Mesenchymal stem cell (in vitro differentiated cells and primary cell): ENCODE measurements around the gene GUCY2D.
"Not testable (repeated sequence)": the region's sequence is repeated elsewhere in the genome, so short reads cannot be mapped to it uniquely, and the experiment has no call there.

ENCODE experiments used
- DNase-seq: peaks from one replicate; pipeline ENCODE4 v3.0.0-alpha.2; 2013
- H2AFZ ChIP-seq: one replicate; pipeline ENCODE4 v1.6.1; 2013; ENCODE audit warnings: low read depth, mild to moderate bottlenecking, control low read depth, inconsistent platforms, low read length, moderate library complexity
- H2AK5ac ChIP-seq: 2 replicates; pipeline ENCODE4 v1.6.1; 2013; ENCODE audit warnings: low read length, moderate library complexity, mild to moderate bottlenecking, inconsistent platforms; ENCODE audit not compliant: severe bottlenecking
- H2BK120ac ChIP-seq: one replicate; pipeline ENCODE4 v1.6.1; 2013; ENCODE audit warnings: low read depth, mild to moderate bottlenecking, inconsistent platforms, low read length, moderate library complexity
- H2BK12ac ChIP-seq, 2 experiments: one replicate each; pipeline ENCODE4 v1.6.1; 2013; ENCODE audit warnings: inconsistent platforms in 2 of 2, low read length in 2 of 2, mild to moderate bottlenecking in 2 of 2, moderate library complexity in 2 of 2, control low read depth in 1 of 2
- H2BK15ac ChIP-seq: one replicate; pipeline ENCODE4 v1.6.1; 2013; ENCODE audit warnings: mild to moderate bottlenecking, low read depth, inconsistent platforms; ENCODE audit not compliant: poor library complexity, severe bottlenecking
- H2BK5ac ChIP-seq: 2 replicates; pipeline ENCODE4 v1.6.1; 2013; ENCODE audit warnings: low read depth, mild to moderate bottlenecking, low read length, control low read depth, inconsistent platforms; ENCODE audit not compliant: poor library complexity, severe bottlenecking
- H3K14ac ChIP-seq, 2 experiments: one replicate each; pipeline ENCODE4 v1.6.1; 2013; ENCODE audit warnings: inconsistent platforms in 2 of 2, low read length in 2 of 2, control low read depth in 1 of 2, mild to moderate bottlenecking in 1 of 2, moderate library complexity in 1 of 2
- H3K18ac ChIP-seq, 2 experiments: one replicate each; pipeline ENCODE4 v1.6.1; 2013; ENCODE audit warnings: inconsistent platforms in 2 of 2, low read length in 2 of 2, control low read depth in 1 of 2, low read depth in 1 of 2, mild to moderate bottlenecking in 1 of 2
- H3K23ac ChIP-seq, 2 experiments: one replicate each; pipeline ENCODE4 v1.6.1; 2013; ENCODE audit warnings: inconsistent platforms in 2 of 2, low read length in 2 of 2, mild to moderate bottlenecking in 2 of 2, moderate library complexity in 2 of 2, control low read depth in 1 of 2
- H3K27ac ChIP-seq: 2 replicates; pipeline ENCODE4 v1.5.1; 2013; ENCODE audit warnings: mild to moderate bottlenecking, moderate library complexity, low read length, control low read depth, inconsistent platforms; ENCODE audit not compliant: poor library complexity, severe bottlenecking
- H3K27me3 ChIP-seq, 2 experiments: 2 replicates each; pipeline versions ENCODE4 v1.6.1 to v1.7.0; 2013; ENCODE audit warnings: low read length in 2 of 2, mild to moderate bottlenecking in 2 of 2, moderate library complexity in 2 of 2, control low read depth in 1 of 2, inconsistent platforms in 1 of 2; ENCODE audit not compliant: control insufficient read depth in 1 of 2, insufficient read depth in 1 of 2
- H3K36me3 ChIP-seq, 2 experiments: 2 replicates each; pipeline versions ENCODE4 v1.6.1 to v1.7.0; 2013; ENCODE audit warnings: low read length in 2 of 2, control low read depth in 1 of 2, inconsistent platforms in 1 of 2, low read depth in 1 of 2, mild to moderate bottlenecking in 1 of 2; ENCODE audit not compliant: insufficient read depth in 2 of 2, control insufficient read depth in 1 of 2
- H3K4ac ChIP-seq, 2 experiments: one replicate each; pipeline ENCODE4 v1.6.1; 2013; ENCODE audit warnings: inconsistent platforms in 2 of 2, low read length in 2 of 2, mild to moderate bottlenecking in 2 of 2, moderate library complexity in 2 of 2, control low read depth in 1 of 2, low read depth in 1 of 2
- H3K4me1 ChIP-seq: 2 replicates; pipeline ENCODE4 v1.6.1; 2013; ENCODE audit warnings: low read depth, low read length, control low read depth; ENCODE audit not compliant: control insufficient read depth, insufficient read depth
- H3K4me2 ChIP-seq: 2 replicates; pipeline ENCODE4 v1.6.1; 2013; ENCODE audit warnings: low read length, mild to moderate bottlenecking, inconsistent platforms; ENCODE audit not compliant: poor library complexity, severe bottlenecking
- H3K4me3 ChIP-seq, 2 experiments: 2 replicates each; pipeline versions ENCODE4 v1.5.1 to v1.7.0; 2013; ENCODE audit warnings: low read length in 2 of 2, mild to moderate bottlenecking in 2 of 2, control low read depth in 1 of 2, low read depth in 1 of 2; ENCODE audit not compliant: insufficient read depth in 1 of 2
- H3K79me1 ChIP-seq: replicated peaks from 2 replicates; pipeline ENCODE4 v1.6.1; 2013; ENCODE audit warnings: mild to moderate bottlenecking, control low read depth, low read length, inconsistent platforms; ENCODE audit not compliant: poor library complexity, severe bottlenecking
- H3K9ac ChIP-seq: 2 replicates; pipeline ENCODE4 v1.7.0; 2013; ENCODE audit warnings: mild to moderate bottlenecking, low read length, moderate library complexity
- H3K9me3 ChIP-seq: 2 replicates; pipeline ENCODE4 v1.7.0; 2013; ENCODE audit warnings: mild to moderate bottlenecking, low read length; ENCODE audit not compliant: control insufficient read depth
- H4K8ac ChIP-seq: one replicate; pipeline ENCODE4 v1.6.1; 2013; ENCODE audit warnings: inconsistent platforms, mild to moderate bottlenecking, low read length, moderate library complexity
- H4K91ac ChIP-seq: one replicate; pipeline ENCODE4 v1.6.1; 2013; ENCODE audit warnings: mild to moderate bottlenecking, low read length, inconsistent platforms
- WGBS: methylation state at CpG from one replicate; pipeline ENCODE4 v1.1.7; 2013; ENCODE audit warnings: mixed read lengths; 5-methylcytosine and 5-hydroxymethylcytosine counted together

The GUCY2D gene

DNA sequence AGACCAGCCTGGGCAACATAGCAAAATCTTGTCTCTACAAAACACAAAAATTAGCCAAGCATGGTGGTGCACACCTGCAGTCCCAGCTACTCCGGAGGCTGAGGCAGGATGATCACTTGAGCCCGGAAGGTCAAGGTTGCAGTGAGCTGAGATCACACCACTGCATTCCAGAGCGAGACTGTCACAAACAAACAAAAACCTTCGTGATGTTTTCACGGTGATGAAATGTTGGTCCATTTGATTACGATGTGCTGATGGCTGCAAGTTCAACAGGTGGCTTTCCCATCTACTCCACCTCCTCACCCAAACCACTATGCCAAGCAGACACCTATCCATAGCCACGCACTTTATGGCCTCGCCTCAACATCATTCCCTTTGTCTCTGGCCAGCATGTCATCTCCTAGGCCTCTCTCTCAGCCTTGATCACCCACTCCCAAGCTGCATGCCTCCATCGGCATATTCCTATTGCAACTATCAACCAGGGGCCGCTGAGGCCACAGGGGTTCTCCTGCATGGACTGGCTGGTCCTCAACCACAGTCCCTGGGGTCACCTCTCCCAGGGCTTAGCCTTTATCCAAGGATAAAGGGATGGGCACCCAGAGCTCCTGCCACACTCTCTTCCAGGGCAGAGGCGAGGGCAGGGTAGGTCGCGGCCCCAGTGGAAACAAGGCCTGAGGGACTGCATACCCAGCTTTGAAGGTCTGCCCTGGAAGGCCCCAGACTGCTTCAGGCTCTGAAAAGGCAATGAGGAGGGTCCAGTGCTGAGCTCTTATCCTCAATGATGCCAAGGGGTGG, 19.3 kb downstream of the GUCY2D start:
- no peak overlapping the region for H4K91ac ChIP-seq
- H3K27me3 ChIP-seq, result peaks cover 17 to 34% of the 10 kb centered on the region in 2 experiments
- WGBS, result 84% methylated on average over 13 of the region's 13 CpGs
- no peaks in the 10 kb centered on the region for H3K9me3 ChIP-seq
- H2BK15ac ChIP-seq, result no peak overlapping the region
- H4K8ac ChIP-seq, result no peak overlapping the region
- no peak overlapping the region for H3K4me2 ChIP-seq
- DNase-seq, result no peak
- H2AFZ ChIP-seq, result no peak overlapping the region
- no peak overlapping the region for H2BK12ac ChIP-seq
- no peaks in the 10 kb centered on the region for H3K36me3 ChIP-seq
- H3K4ac ChIP-seq, result no peak overlapping the region
- H3K23ac ChIP-seq, result no peak overlapping the region
- no peak overlapping the region for H2AK5ac ChIP-seq
- H3K27ac ChIP-seq, result no peak overlapping the region
- no peak overlapping the region for H3K4me3 ChIP-seq
- no peaks in the 10 kb centered on the region for H3K79me1 ChIP-seq
- H2BK120ac ChIP-seq, result no peak overlapping the region
- peaks cover 3% of the 10 kb centered on the region for H3K4me1 ChIP-seq
- H2BK5ac ChIP-seq, result no peak overlapping the region
- no peak overlapping the region for H3K18ac ChIP-seq
- H3K9ac ChIP-seq, result no peak overlapping the region
- H3K14ac ChIP-seq, result no peak overlapping the region

GRCh38 chr17:8022360-8023003, 20.1 kb downstream of the GUCY2D start:
- 90% methylated on average over 4 of the region's 4 CpGs for WGBS
- H4K91ac ChIP-seq, result no peak overlapping the region
- no peak overlapping the region for H3K4me3 ChIP-seq

GRCh38 chr17:8024161-8024560, 21.7 kb downstream of the GUCY2D start:
- not testable (repeated sequence) for H3K23ac ChIP-seq, H3K36me3 ChIP-seq, H3K4me2 ChIP-seq, H3K79me1 ChIP-seq, H3K9ac ChIP-seq, H3K9me3 ChIP-seq, H2BK15ac ChIP-seq, H2BK12ac ChIP-seq, H3K4me3 ChIP-seq, H3K4ac ChIP-seq, H2BK120ac ChIP-seq, H4K91ac ChIP-seq, H3K4me1 ChIP-seq, H4K8ac ChIP-seq, H3K27ac ChIP-seq, H2AK5ac ChIP-seq, H2AFZ ChIP-seq, H3K18ac ChIP-seq, H2BK5ac ChIP-seq, H3K14ac ChIP-seq
- peak; percentile 30 for DNase-seq
- WGBS, result 100% methylated on average over 1 of the region's 6 CpGs
- peaks cover 38 to 39% of the 10 kb centered on the region in 2 experiments for H3K27me3 ChIP-seq

More at GRCh38 chr17:8022360-8023003, 20.1 kb downstream of the GUCY2D start:
- Histone ChIP-seq H3K36me3 (no peaks in the 10 kb centered on the region), H2AFZ (no peak overlapping the region), H2BK15ac (no peak overlapping the region), H3K14ac (no peak overlapping the region), H3K4ac (no peak overlapping the region), H3K4me2 (no peak overlapping the region), H2AK5ac (no peak overlapping the region), H2BK5ac (no peak overlapping the region), H3K23ac (no peak overlapping the region), H2BK12ac (no peak overlapping the region), H3K27me3 (peaks cover 22 to 34% of the 10 kb centered on the region in 2 experiments), H3K79me1 (no peaks in the 10 kb centered on the region), H4K8ac (no peak overlapping the region), H3K9me3 (no peaks in the 10 kb centered on the region), H3K4me1 (peaks cover 3% of the 10 kb centered on the region), H2BK120ac (no peak overlapping the region), H3K27ac (no peak overlapping the region), H3K18ac (no peak overlapping the region), H3K9ac (no peak overlapping the region)
- peak; percentile 32 for DNase-seq

DNA sequence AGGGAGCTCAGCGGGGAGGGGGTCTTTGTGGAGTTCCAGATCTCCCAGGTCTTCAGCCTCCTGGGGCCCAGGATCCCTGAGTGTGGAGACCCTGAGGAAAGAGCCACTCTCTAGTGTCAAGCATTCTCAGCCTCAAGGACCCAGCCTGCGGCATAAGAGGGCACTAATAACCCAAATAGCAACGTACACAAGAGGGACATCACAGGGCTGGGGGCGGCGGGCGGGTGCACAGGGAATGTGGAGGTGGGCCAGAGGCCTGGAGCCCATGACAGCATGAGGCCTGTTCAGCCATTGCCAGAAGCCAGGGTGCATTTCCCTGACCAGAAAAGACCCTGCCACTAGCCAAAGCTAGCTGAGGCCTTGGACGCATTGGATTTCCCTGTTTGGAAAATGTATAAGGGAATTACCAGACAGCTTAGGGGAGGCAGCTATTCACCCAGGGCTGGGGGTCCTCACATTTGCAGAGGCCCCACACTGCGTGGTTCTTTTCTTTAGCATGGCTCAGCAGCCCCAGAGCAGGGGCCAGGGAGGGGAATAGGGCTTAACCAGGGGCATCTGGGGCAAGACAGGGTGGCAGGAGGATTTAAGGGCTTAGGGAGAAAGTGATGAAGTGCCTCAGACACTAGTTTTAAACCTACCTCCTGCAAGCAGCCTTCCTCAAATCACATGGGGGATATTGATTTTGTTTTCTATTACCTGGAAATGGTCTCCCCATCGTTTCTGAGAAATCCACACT, 22.9 kb downstream of the GUCY2D start:
- 75% methylated on average over 9 of the region's 9 CpGs for WGBS
- Histone ChIP-seq H3K23ac (no peak overlapping the region), H4K91ac (no peak overlapping the region)

More for the DNA sequence above, 22.9 kb downstream of the GUCY2D start:
- Histone ChIP-seq H3K18ac (no peak overlapping the region), H3K4me1 (peaks cover 3% of the 10 kb centered on the region), H3K9ac (no peak overlapping the region), H3K79me1 (no peaks in the 10 kb centered on the region), H3K4me2 (no peak overlapping the region), H3K4me3 (no peak overlapping the region), H2BK5ac (no peak overlapping the region), H3K4ac (no peak overlapping the region), H4K8ac (no peak overlapping the region), H3K36me3 (no peaks in the 10 kb centered on the region), H3K27me3 (peaks cover 35 to 41% of the 10 kb centered on the region in 2 experiments), H3K14ac (no peak overlapping the region), H2BK12ac (no peak overlapping the region), H3K9me3 (no peaks in the 10 kb centered on the region), H2AFZ (no peak overlapping the region), H2BK15ac (no peak overlapping the region), H2AK5ac (no peak overlapping the region), H2BK120ac (no peak overlapping the region), H3K27ac (no peak overlapping the region)
- DNase-seq, result no peak
